AG08396 (cell line): Measurements from ENCODE around the gene HOXC12.

ENCODE experiments used
- DNase-seq: peaks from one replicate; pipeline ENCODE4 v3.0.0; 2012; ENCODE audit warnings: low spot score, mixed read lengths

HOXC12 gene

GRCh38 chr12:53996240-53997203 is 41.8 kb downstream of the HOXC12 start:
- no peak for DNase-seq

- no peak for DNase-seq
Observed at GRCh38 chr12:53997204-53998109, 42.8 kb downstream of the HOXC12 start.

GRCh38 chr12:53998110-53998899 is 43.6 kb downstream of the HOXC12 start:
- no peak for DNase-seq

- no peak for DNase-seq
Observed at GRCh38 chr12:53998900-53999236, 44.2 kb downstream of the HOXC12 start.

- peak; percentile 86 for DNase-seq
Observed at GRCh38 chr12:53999559-54000115, 44.9 kb downstream of the HOXC12 start.

- peak; percentile 50 for DNase-seq
Observed at GRCh38 chr12:54000116-54001114, 45.7 kb downstream of the HOXC12 start, which contains the start of gene HOXC9. TSS of gene HOXC9 (plus strand) at chr12:54000161. CDS start at chr12:54000189, 28 bp downstream.

GRCh38 chr12:54001283-54002187 is 46.8 kb downstream of the HOXC12 start:
- no peak for DNase-seq

GRCh38 chr12:54002278-54002914 is 47.7 kb downstream of the HOXC12 start:
- no peak for DNase-seq

- DNase-seq, result no peak
Observed at GRCh38 chr12:54002915-54003389, 48.2 kb downstream of the HOXC12 start.

- no peak for DNase-seq
Observed at GRCh38 chr12:54003625-54004024, 48.9 kb downstream of the HOXC12 start.

GRCh38 chr12:54004063-54004840 is 49.5 kb downstream of the HOXC12 start:
- DNase-seq, result no peak

- DNase-seq, result no peak
Observed at GRCh38 chr12:54004841-54005530, 50.3 kb downstream of the HOXC12 start.

- DNase-seq, result no peak
Observed at GRCh38 chr12:54005531-54005852, 50.8 kb downstream of the HOXC12 start.

GRCh38 chr12:54005853-54006558 is 51.3 kb downstream of the HOXC12 start:
- peak; percentile 92 for DNase-seq

GRCh38 chr12:54006559-54007220 is 52.0 kb downstream of the HOXC12 start:
- no peak for DNase-seq
